ENCODE data around the gene SAMD13. TPM values are rescaled to one million over a fixed set of nuclear protein-coding genes. Genes with fewer than 3 reads are reported as not detected.

SAMD13 gene
- total RNA-seq, 4 donors from 2014 or later: 0.33 to 2.5 (median 2.1) TPM; not detected in 1

DNA sequence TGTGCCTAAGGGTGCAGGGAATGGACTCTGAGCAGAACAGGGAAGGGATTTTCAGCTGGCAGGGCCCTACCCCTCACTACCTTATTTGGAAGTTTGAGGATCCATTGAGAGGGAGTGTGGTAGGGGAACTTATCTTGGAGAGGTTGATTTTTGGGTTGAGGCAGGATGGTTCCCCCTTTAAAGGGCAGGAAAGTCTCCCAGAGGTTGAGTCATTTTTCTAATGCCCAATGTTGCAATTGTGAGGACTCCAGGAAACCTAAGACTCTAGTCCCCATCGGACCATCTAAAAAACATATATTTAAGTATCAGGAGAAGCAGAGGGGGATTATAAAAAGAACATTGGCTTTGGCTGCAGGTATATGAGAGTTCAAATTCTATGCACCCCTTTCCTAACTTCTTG is 47.3 kb downstream of the SAMD13 start:
- Histone ChIP-seq H3K36me3 (no peaks in the 10 kb centered on the region), H3K27ac (replicated peaks in 1 of 4) (no peak overlapping the region), H3K4me3 (no peak overlapping the region), H3K4me1 (peaks cover 0 to 10% (median 8%) of the 10 kb centered on the region in 4 donors), H3K9me3 (no peaks in the 10 kb centered on the region), H3K27me3 (no peaks in the 10 kb centered on the region)
- TF ChIP-seq POLR2AphosphoS5 (IDR thresholded peaks at IDR 0.05): no peak
- TF ChIP-seq POLR2A (IDR thresholded peaks at IDR 0.05; ENCODE audit: low read depth): no peak
- TF ChIP-seq EP300 (IDR thresholded peaks at IDR 0.05): no peak
- DNase-seq (ENCODE audit: extremely low spot score): no peak
- 100% methylated on average over 1 of the region's 1 CpG for WGBS
- intact Hi-C loops (cut with DNase I): no loop called here

DNA sequence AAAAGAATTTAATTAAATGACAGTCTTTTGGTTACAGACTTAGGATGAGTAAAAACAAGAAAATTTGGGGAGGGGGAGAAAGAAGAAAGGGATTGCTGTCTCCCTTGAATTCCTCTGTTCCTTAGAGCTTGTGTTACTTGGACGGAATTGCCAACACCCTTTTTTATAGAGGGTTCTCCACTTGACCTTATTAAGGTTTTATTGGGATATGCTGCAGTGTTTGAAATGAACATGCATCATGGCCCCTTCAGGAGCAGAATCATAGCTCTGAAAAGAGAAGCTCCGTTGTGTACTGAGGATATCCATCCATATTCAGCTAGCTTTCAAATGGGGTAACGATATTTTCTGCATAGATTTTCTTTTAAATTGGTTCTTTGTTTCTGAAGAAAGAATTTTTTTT is 48.6 kb downstream of the SAMD13 start:
- TF ChIP-seq POLR2A (IDR thresholded peaks at IDR 0.05; ENCODE audit: low read depth) (no peak), EP300 (IDR thresholded peaks at IDR 0.05) (no peak)
- intact Hi-C loops (cut with DNase I): no loop called here

DNA sequence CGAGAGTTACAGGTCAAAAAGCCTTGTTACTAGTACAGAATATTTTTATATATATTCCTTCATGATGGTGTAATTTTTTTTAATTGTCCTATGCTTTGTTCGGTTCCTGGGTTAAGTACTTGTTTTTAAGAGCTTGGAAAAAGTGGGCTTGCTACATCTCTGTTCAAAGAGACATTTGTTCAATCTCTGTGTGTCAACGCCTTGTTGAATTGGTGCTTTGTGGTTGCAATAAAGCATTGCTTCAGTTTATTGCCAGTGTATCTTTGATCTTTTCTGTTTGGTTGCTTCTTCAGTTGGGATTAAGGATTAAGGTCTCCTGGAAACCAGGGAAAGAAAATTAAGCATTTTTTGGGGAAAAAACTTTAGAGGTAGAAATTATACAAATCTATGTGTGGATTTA is 49.0 kb downstream of the SAMD13 start:
- no peak for DNase-seq (ENCODE audit: extremely low spot score)

More for the DNA sequence above, 48.6 kb downstream of the SAMD13 start:
- Histone ChIP-seq H3K9me3 (no peaks in the 10 kb centered on the region), H3K27ac (replicated peaks in 1 of 4) (no peak overlapping the region), H3K27me3 (no peaks in the 10 kb centered on the region), H3K36me3 (no peaks in the 10 kb centered on the region), H3K4me3 (no peak overlapping the region), H3K4me1 (peaks cover 0 to 21% (median 14%) of the 10 kb centered on the region in 4 donors)
- DNase-seq (ENCODE audit: extremely low spot score): no peak
- WGBS: 69% methylated on average over 3 of the region's 3 CpGs

DNA sequence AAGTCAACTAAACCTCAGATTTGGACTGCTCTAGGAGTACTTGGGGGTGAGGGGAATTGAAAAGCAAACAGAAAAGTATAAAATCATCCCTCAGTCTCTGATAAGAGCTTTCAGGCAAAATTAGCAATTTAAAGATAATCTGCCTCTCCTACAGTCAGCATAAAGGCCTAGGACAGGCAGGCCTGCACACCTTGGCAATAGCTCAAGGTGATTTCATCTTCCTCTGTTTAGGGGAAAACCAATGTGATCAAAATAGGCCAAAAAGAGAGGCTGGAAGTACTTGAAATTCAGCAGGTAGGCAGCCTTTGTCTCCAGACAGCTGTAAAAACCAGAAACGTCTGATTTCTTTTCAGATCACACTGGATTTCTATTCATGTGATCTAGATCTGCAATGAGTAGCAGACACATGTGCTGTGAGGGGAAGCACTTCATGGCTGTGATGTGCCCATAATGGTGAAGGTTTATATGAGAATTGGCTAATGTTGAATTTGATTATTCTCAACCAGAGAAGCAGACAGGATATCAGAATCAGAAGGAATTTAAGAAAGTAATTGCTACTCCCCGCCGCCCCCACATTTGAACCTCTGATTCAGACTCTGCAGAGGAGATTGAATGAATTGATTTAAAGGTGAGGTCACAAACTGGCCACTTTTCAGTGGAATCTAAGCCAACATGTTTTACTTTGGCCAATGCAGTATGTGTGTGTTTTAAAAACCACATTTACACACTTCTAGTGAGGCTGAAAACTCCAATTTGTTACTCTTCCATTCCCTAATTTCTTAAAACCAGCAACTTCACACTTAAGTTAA is 51.0 kb downstream of the SAMD13 start:
- no peaks in the 10 kb centered on the region for H3K36me3 ChIP-seq
- 73% methylated on average over 3 of the region's 3 CpGs for WGBS
- intact Hi-C loops (cut with DNase I): no loop called here
- peaks cover 0 to 21% (median 14%) of the 10 kb centered on the region in 4 donors for H3K4me1 ChIP-seq
- no peak overlapping the region for H3K27ac ChIP-seq (replicated peaks in 1 of 4)
- TF ChIP-seq POLR2A (IDR thresholded peaks at IDR 0.05; ENCODE audit: low read depth): no peak
- no peak for TF ChIP-seq POLR2AphosphoS5 (IDR thresholded peaks at IDR 0.05)
- no peaks in the 10 kb centered on the region for H3K27me3 ChIP-seq
- H3K9me3 ChIP-seq: no peaks in the 10 kb centered on the region
- no peak for DNase-seq (ENCODE audit: extremely low spot score)
- H3K4me3 ChIP-seq: no peak overlapping the region

More for the DNA sequence above, 49.0 kb downstream of the SAMD13 start:
- no peaks in the 10 kb centered on the region for H3K9me3 ChIP-seq
- H3K27ac ChIP-seq (replicated peaks in 1 of 4): no peak overlapping the region
- H3K4me1 ChIP-seq: peaks cover 0 to 21% (median 14%) of the 10 kb centered on the region in 4 donors
- H3K36me3 ChIP-seq: no peaks in the 10 kb centered on the region
- no peak overlapping the region for H3K4me3 ChIP-seq
- TF ChIP-seq, protein P1, sequence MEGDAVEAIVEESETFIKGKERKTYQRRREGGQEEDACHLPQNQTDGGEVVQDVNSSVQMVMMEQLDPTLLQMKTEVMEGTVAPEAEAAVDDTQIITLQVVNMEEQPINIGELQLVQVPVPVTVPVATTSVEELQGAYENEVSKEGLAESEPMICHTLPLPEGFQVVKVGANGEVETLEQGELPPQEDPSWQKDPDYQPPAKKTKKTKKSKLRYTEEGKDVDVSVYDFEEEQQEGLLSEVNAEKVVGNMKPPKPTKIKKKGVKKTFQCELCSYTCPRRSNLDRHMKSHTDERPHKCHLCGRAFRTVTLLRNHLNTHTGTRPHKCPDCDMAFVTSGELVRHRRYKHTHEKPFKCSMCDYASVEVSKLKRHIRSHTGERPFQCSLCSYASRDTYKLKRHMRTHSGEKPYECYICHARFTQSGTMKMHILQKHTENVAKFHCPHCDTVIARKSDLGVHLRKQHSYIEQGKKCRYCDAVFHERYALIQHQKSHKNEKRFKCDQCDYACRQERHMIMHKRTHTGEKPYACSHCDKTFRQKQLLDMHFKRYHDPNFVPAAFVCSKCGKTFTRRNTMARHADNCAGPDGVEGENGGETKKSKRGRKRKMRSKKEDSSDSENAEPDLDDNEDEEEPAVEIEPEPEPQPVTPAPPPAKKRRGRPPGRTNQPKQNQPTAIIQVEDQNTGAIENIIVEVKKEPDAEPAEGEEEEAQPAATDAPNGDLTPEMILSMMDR (IDR thresholded peaks at IDR 0.05): no peak
- no peak for TF ChIP-seq EP300 (IDR thresholded peaks at IDR 0.05)
- no peak for TF ChIP-seq POLR2AphosphoS5 (IDR thresholded peaks at IDR 0.05)
- TF ChIP-seq POLR2A (IDR thresholded peaks at IDR 0.05; ENCODE audit: low read depth): no peak
- H3K27me3 ChIP-seq: no peaks in the 10 kb centered on the region
- intact Hi-C loops (cut with DNase I): no loop called here
- 92% methylated on average over 3 of the region's 3 CpGs for WGBS

DNA sequence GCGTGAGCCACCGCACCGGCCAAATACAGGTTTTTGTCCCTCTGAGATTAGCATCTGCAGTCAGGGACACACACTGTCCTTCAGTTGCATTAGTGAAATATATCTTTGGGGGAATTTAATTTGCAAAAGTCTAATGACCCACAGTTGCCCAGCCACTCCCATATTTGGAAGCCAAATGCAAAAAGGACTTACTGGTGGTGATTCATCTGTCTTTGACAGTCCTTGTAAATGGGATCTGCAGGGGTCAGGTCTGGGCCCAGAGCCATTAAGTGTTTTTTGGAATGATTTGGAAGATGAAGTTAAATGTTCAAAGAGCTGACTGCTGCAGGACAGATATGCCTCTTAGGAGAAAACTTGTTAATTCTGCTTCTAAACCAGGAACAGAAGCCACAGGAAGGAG is 52.2 kb downstream of the SAMD13 start:
- DNase-seq (ENCODE audit: extremely low spot score): no peak
- TF ChIP-seq POLR2A (IDR thresholded peaks at IDR 0.05; ENCODE audit: low read depth): no peak
- TF ChIP-seq, protein P1 (IDR thresholded peaks at IDR 0.05): no peak
- no peak for TF ChIP-seq EP300 (IDR thresholded peaks at IDR 0.05)
- no peak for TF ChIP-seq POLR2AphosphoS5 (IDR thresholded peaks at IDR 0.05)
- WGBS: 93% methylated on average over 3 of the region's 3 CpGs
- H3K27ac ChIP-seq (replicated peaks in 1 of 4): no peak overlapping the region
- no peaks in the 10 kb centered on the region for H3K9me3 ChIP-seq
- intact Hi-C loops (cut with DNase I): no loop called here
- H3K36me3 ChIP-seq: no peaks in the 10 kb centered on the region
- no peak overlapping the region for H3K4me3 ChIP-seq
- H3K4me1 ChIP-seq: peaks cover 0 to 21% (median 14%) of the 10 kb centered on the region in 4 donors
- no peaks in the 10 kb centered on the region for H3K27me3 ChIP-seq

DNA sequence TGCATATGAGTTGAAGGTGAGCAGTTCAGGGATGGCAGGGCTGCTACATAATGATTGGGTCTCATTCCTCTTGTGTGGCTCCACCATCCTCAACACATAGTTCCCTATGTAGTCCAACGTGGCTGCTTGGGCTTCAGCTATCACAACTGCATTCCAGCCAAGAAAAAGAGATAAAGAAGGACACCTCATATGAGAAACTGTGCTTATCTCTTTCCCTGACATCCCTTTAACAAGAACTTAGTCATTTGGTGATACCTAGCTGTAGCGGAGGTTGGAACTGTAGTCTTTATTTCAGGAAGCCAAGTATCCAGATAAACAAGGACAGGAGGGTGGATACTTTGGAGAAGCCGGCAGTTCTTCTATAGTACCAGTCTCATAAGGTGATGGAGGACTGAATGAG is 54.0 kb downstream of the SAMD13 start:
- Histone ChIP-seq H3K9me3 (no peaks in the 10 kb centered on the region), H3K27ac (replicated peaks in 1 of 4) (no peak overlapping the region), H3K36me3 (no peaks in the 10 kb centered on the region), H3K27me3 (no peaks in the 10 kb centered on the region), H3K4me3 (no peak overlapping the region), H3K4me1 (peaks cover 0 to 21% (median 14%) of the 10 kb centered on the region in 4 donors)
- DNase-seq (ENCODE audit: extremely low spot score): no peak
- intact Hi-C loops (cut with DNase I): no loop called here
- TF ChIP-seq EP300 (IDR thresholded peaks at IDR 0.05) (no peak), POLR2A (IDR thresholded peaks at IDR 0.05; ENCODE audit: low read depth) (no peak), POLR2AphosphoS5 (IDR thresholded peaks at IDR 0.05) (no peak)
- TF ChIP-seq, protein P1 (IDR thresholded peaks at IDR 0.05): no peak
- WGBS: 96% methylated on average over 3 of the region's 3 CpGs
